ENCODE measurements around the gene FBN2. TPM values are rescaled to one million over a fixed set of nuclear protein-coding genes. Genes with fewer than 3 reads are reported as not detected.

Gene FBN2
- total RNA-seq, 1 experiment from 2014 or later: 0.42 TPM

GRCh38 chr5:128412145-128412930 lies 125.7 kb downstream of the FBN2 start:
- peaks cover 0 to 16% of the 10 kb centered on the region in 2 experiments; a peak in 2 of 4 replicates for H3K4me1 ChIP-seq (ENCODE audit: control insufficient read depth in 1 of 2, insufficient read depth in 2 of 2, low read length in 2 of 2)
- TF ChIP-seq CTCF (IDR thresholded peaks at IDR 0.05 in 2 of 3, conservative IDR thresholded peaks at IDR 0.05 in 1 of 3; ENCODE audit: borderline replicate concordance in 1 of 3, insufficient read depth in 1 of 3, low read depth in 2 of 3, low read length in 2 of 3) (peak in 2 of 3 experiments; percentile 20 to 27; a peak in 3 of 6 replicates), RAD21 (IDR thresholded peaks at IDR 0.05; ENCODE audit: low read depth) (0 out of 2 replicates have a peak, but pooled peaks have one; percentile 3), SIN3A (IDR thresholded peaks at IDR 0.05; ENCODE audit: low read depth) (no peak)
- H3K4me3 ChIP-seq (replicated peaks in 1 of 2; ENCODE audit: low read depth in 1 of 2, low read length in 2 of 2): no peak overlapping the region
- no peak overlapping the region for H2AFZ ChIP-seq (ENCODE audit: low read depth, low read length, poor library complexity, severe bottlenecking)
- H3K9me3 ChIP-seq (ENCODE audit: control insufficient read depth in 1 of 2, insufficient read depth in 1 of 2, low read depth in 1 of 2, low read length in 2 of 2): no peaks in the 10 kb centered on the region
- ATAC-seq (no peak), DNase-seq (ENCODE audit: low read depth, low spot score) (no peak)
- H3K27me3 ChIP-seq (ENCODE audit: insufficient read depth, low read length): no peaks in the 10 kb centered on the region
- no peak overlapping the region for H3K9ac ChIP-seq (ENCODE audit: low read length)
- H3K9me2 ChIP-seq (ENCODE audit: insufficient read depth): no peaks in the 10 kb centered on the region
- H4K20me1 ChIP-seq (ENCODE audit: insufficient read depth): no peaks in the 10 kb centered on the region
- intact Hi-C loops (cut with micrococcal nuclease): no loop called here
- no peaks in the 10 kb centered on the region for H3K36me3 ChIP-seq (ENCODE audit: control insufficient read depth in 1 of 2, insufficient read depth in 2 of 2, low read length in 2 of 2)
- BruUV-seq (replicated peaks): no TSS peak
- ChIA-PET RAD21 (ENCODE audit: low non-redundant PET in 1 of 2, low total read pairs in 2 of 2, uncharacterized antibody in 2 of 2, unreplicated experiment in 2 of 2) (no interaction called here), CTCF (no interaction called here), POLR2A (no interaction called here)
- no peak overlapping the region for H3K4me2 ChIP-seq (ENCODE audit: low read length)
- no peak overlapping the region for H3K27ac ChIP-seq (ENCODE audit: low read depth, low read length)
- H3K79me2 ChIP-seq (ENCODE audit: insufficient read depth, low read length): no peaks in the 10 kb centered on the region

- H3K27ac ChIP-seq (ENCODE audit: low read depth, low read length): no peak overlapping the region
- H3K4me2 ChIP-seq (ENCODE audit: low read length): peak overlapping the region; percentile 51
- no peaks in the 10 kb centered on the region for H3K9me3 ChIP-seq (ENCODE audit: control insufficient read depth in 1 of 2, insufficient read depth in 1 of 2, low read depth in 1 of 2, low read length in 2 of 2)
- H2AFZ ChIP-seq (ENCODE audit: low read depth, low read length, poor library complexity, severe bottlenecking): peak overlapping the region; percentile 91
- DNase-seq (ENCODE audit: low read depth, low spot score) (no peak), ATAC-seq (no peak)
- H3K27me3 ChIP-seq (ENCODE audit: insufficient read depth, low read length): no peaks in the 10 kb centered on the region
- ChIA-PET RAD21 (ENCODE audit: low non-redundant PET in 1 of 2, low total read pairs in 2 of 2, uncharacterized antibody in 2 of 2, unreplicated experiment in 2 of 2) (no interaction called here), CTCF (no interaction called here), POLR2A (no interaction called here)
- no peaks in the 10 kb centered on the region for H3K79me2 ChIP-seq (ENCODE audit: insufficient read depth, low read length)
- BruUV-seq (replicated peaks): no TSS peak
- intact Hi-C loops (cut with micrococcal nuclease): no loop called here
- H3K36me3 ChIP-seq (ENCODE audit: control insufficient read depth in 1 of 2, insufficient read depth in 2 of 2, low read length in 2 of 2): no peaks in the 10 kb centered on the region
- no peak overlapping the region for H3K9ac ChIP-seq (ENCODE audit: low read length)
- no peak for TF ChIP-seq SP1 (IDR thresholded peaks at IDR 0.05; ENCODE audit: low read depth)
- peak; percentile 28; the same call in 1 of the 2 replicates for TF ChIP-seq FOSL1 (IDR thresholded peaks at IDR 0.05; ENCODE audit: low read depth)
- no peaks in the 10 kb centered on the region for H4K20me1 ChIP-seq (ENCODE audit: insufficient read depth)
- peaks cover 0 to 21% of the 10 kb centered on the region in 2 experiments; a peak in 2 of 4 replicates for H3K4me1 ChIP-seq (ENCODE audit: control insufficient read depth in 1 of 2, insufficient read depth in 2 of 2, low read length in 2 of 2)
- H3K9me2 ChIP-seq (ENCODE audit: insufficient read depth): no peaks in the 10 kb centered on the region
- no peak overlapping the region for H3K4me3 ChIP-seq (replicated peaks in 1 of 2; ENCODE audit: low read depth in 1 of 2, low read length in 2 of 2)
Observed at GRCh38 chr5:128409166-128409800, 128.8 kb downstream of the FBN2 start.
